Measurements from ENCODE around the gene EHBP1.
"Not testable (repeated sequence)": the region's sequence is repeated elsewhere in the genome, so short reads cannot be mapped to it uniquely, and the experiment has no call there.

The EHBP1 gene

GRCh38 chr2:62749111-62749510 is 43.6 kb downstream of the EHBP1 start:
- peaks cover 20% of the 10 kb centered on the region for H3K4me1 ChIP-seq (ENCODE audit: insufficient read depth, low read length)
- 100% methylated on average over 1 of the region's 1 CpG for WGBS
- not testable (repeated sequence) for H3K27ac ChIP-seq (ENCODE audit: low read depth, low read length); H3K36me3 ChIP-seq (ENCODE audit: insufficient read depth, low read length); H3K9me3 ChIP-seq (ENCODE audit: insufficient read depth, low read depth, low read length); H3K27me3 ChIP-seq (ENCODE audit: insufficient read depth, low read length); H3K4me3 ChIP-seq (ENCODE audit: low read length); H3K9ac ChIP-seq (ENCODE audit: low read depth, low read length)

GRCh38 chr2:62757029-62757428 is 51.5 kb downstream of the EHBP1 start:
- Histone ChIP-seq H3K27ac (ENCODE audit: low read depth, low read length) (no peak overlapping the region), H3K4me1 (ENCODE audit: insufficient read depth, low read length) (no peaks in the 10 kb centered on the region), H3K4me3 (ENCODE audit: low read length) (no peak overlapping the region), H3K9me3 (ENCODE audit: insufficient read depth, low read depth, low read length) (peaks cover 9% of the 10 kb centered on the region), H3K36me3 (ENCODE audit: insufficient read depth, low read length) (peaks cover 5% of the 10 kb centered on the region; the same call in 1 of the 2 replicates), H3K9ac (ENCODE audit: low read depth, low read length) (no peak overlapping the region), H3K27me3 (ENCODE audit: insufficient read depth, low read length) (no peaks in the 10 kb centered on the region)
- WGBS: 95% methylated on average over 2 of the region's 3 CpGs

- Histone ChIP-seq H3K27ac (ENCODE audit: low read depth, low read length) (no peak overlapping the region), H3K4me3 (ENCODE audit: low read length) (no peak overlapping the region), H3K9ac (ENCODE audit: low read depth, low read length) (no peak overlapping the region), H3K36me3 (ENCODE audit: insufficient read depth, low read length) (no peaks in the 10 kb centered on the region), H3K9me3 (ENCODE audit: insufficient read depth, low read depth, low read length) (peaks cover 4% of the 10 kb centered on the region), H3K4me1 (ENCODE audit: insufficient read depth, low read length) (no peaks in the 10 kb centered on the region), H3K27me3 (ENCODE audit: insufficient read depth, low read length) (no peaks in the 10 kb centered on the region)
- 89% methylated on average over 2 of the region's 2 CpGs for WGBS
These were observed 54.5 kb downstream of the EHBP1 start for GRCh38 chr2:62760026-62760425.

- Histone ChIP-seq H3K9ac (ENCODE audit: low read depth, low read length) (no peak overlapping the region), H3K27me3 (ENCODE audit: insufficient read depth, low read length) (no peaks in the 10 kb centered on the region), H3K4me1 (ENCODE audit: insufficient read depth, low read length) (no peaks in the 10 kb centered on the region), H3K27ac (ENCODE audit: low read depth, low read length) (no peak overlapping the region), H3K36me3 (ENCODE audit: insufficient read depth, low read length) (no peaks in the 10 kb centered on the region), H3K4me3 (ENCODE audit: low read length) (no peak overlapping the region), H3K9me3 (ENCODE audit: insufficient read depth, low read depth, low read length) (no peaks in the 10 kb centered on the region)
- WGBS: 100% methylated on average over 2 of the region's 2 CpGs
These were observed 55.0 kb downstream of the EHBP1 start for GRCh38 chr2:62760555-62760954.

- Histone ChIP-seq H3K4me3 (ENCODE audit: low read length) (no peak overlapping the region), H3K4me1 (ENCODE audit: insufficient read depth, low read length) (no peaks in the 10 kb centered on the region), H3K36me3 (ENCODE audit: insufficient read depth, low read length) (no peaks in the 10 kb centered on the region), H3K9me3 (ENCODE audit: insufficient read depth, low read depth, low read length) (no peaks in the 10 kb centered on the region), H3K27ac (ENCODE audit: low read depth, low read length) (no peak overlapping the region), H3K27me3 (ENCODE audit: insufficient read depth, low read length) (no peaks in the 10 kb centered on the region), H3K9ac (ENCODE audit: low read depth, low read length) (no peak overlapping the region)
- WGBS: 99% methylated on average over 3 of the region's 3 CpGs
These were observed 60.3 kb downstream of the EHBP1 start for GRCh38 chr2:62765619-62766376.

- no peaks in the 10 kb centered on the region for H3K9me3 ChIP-seq (ENCODE audit: insufficient read depth, low read depth, low read length)
- no peaks in the 10 kb centered on the region for H3K4me1 ChIP-seq (ENCODE audit: insufficient read depth, low read length)
- no peak overlapping the region for H3K4me3 ChIP-seq (ENCODE audit: low read length)
- no peak overlapping the region for H3K27ac ChIP-seq (ENCODE audit: low read depth, low read length)
- no peaks in the 10 kb centered on the region for H3K27me3 ChIP-seq (ENCODE audit: insufficient read depth, low read length)
- WGBS: 95% methylated on average over 3 of the region's 3 CpGs
- H3K9ac ChIP-seq (ENCODE audit: low read depth, low read length): no peak overlapping the region
- H3K36me3 ChIP-seq (ENCODE audit: insufficient read depth, low read length): no peaks in the 10 kb centered on the region
These were observed 63.1 kb downstream of the EHBP1 start for GRCh38 chr2:62768615-62769014.

- no peaks in the 10 kb centered on the region for H3K36me3 ChIP-seq (ENCODE audit: insufficient read depth, low read length)
- WGBS: 75% methylated on average over 4 of the region's 4 CpGs
- H3K9me3 ChIP-seq (ENCODE audit: insufficient read depth, low read depth, low read length): no peaks in the 10 kb centered on the region
- H3K4me3 ChIP-seq (ENCODE audit: low read length): no peak overlapping the region
- H3K27me3 ChIP-seq (ENCODE audit: insufficient read depth, low read length): no peaks in the 10 kb centered on the region
- no peaks in the 10 kb centered on the region for H3K4me1 ChIP-seq (ENCODE audit: insufficient read depth, low read length)
- no peak overlapping the region for H3K9ac ChIP-seq (ENCODE audit: low read depth, low read length)
- H3K27ac ChIP-seq (ENCODE audit: low read depth, low read length): no peak overlapping the region
These were observed 65.1 kb downstream of the EHBP1 start for GRCh38 chr2:62770629-62771028.

GRCh38 chr2:62774555-62775366 is 69.2 kb downstream of the EHBP1 start:
- whole genome bisulfite sequencing: 79% methylated on average over 3 of the region's 5 CpGs
- H3K4me3 ChIP-seq (ENCODE audit: low read length): no peak overlapping the region

GRCh38 chr2:62775367-62775668 is 69.8 kb downstream of the EHBP1 start:
- Histone ChIP-seq H3K27ac (ENCODE audit: low read depth, low read length) (no peak overlapping the region), H3K4me3 (ENCODE audit: low read length) (no peak overlapping the region), H3K4me1 (ENCODE audit: insufficient read depth, low read length) (0 out of 2 replicates have a peak, but pooled peaks cover 7% of the 10 kb centered on the region), H3K9ac (ENCODE audit: low read depth, low read length) (no peak overlapping the region), H3K27me3 (ENCODE audit: insufficient read depth, low read length) (no peaks in the 10 kb centered on the region), H3K36me3 (ENCODE audit: insufficient read depth, low read length) (no peaks in the 10 kb centered on the region), H3K9me3 (ENCODE audit: insufficient read depth, low read depth, low read length) (no peaks in the 10 kb centered on the region)
- 0% methylated on average over 1 of the region's 2 CpGs for WGBS

More at GRCh38 chr2:62774555-62775366, 69.2 kb downstream of the EHBP1 start:
- Histone ChIP-seq H3K9ac (ENCODE audit: low read depth, low read length) (no peak overlapping the region), H3K4me1 (ENCODE audit: insufficient read depth, low read length) (0 out of 2 replicates have a peak, but pooled peaks cover 7% of the 10 kb centered on the region), H3K9me3 (ENCODE audit: insufficient read depth, low read depth, low read length) (no peaks in the 10 kb centered on the region), H3K27me3 (ENCODE audit: insufficient read depth, low read length) (no peaks in the 10 kb centered on the region), H3K27ac (ENCODE audit: low read depth, low read length) (no peak overlapping the region), H3K36me3 (ENCODE audit: insufficient read depth, low read length) (no peaks in the 10 kb centered on the region)

- peaks cover 16% of the 10 kb centered on the region for H3K9me3 ChIP-seq (ENCODE audit: insufficient read depth, low read depth, low read length)
- H3K4me1 ChIP-seq (ENCODE audit: insufficient read depth, low read length): 0 out of 2 replicates have a peak, but pooled peaks cover 5% of the 10 kb centered on the region
These were observed 78.2 kb downstream of the EHBP1 start for GRCh38 chr2:62783679-62784078.

GRCh38 chr2:62784341-62784740 is 78.8 kb downstream of the EHBP1 start:
- Histone ChIP-seq H3K36me3 (ENCODE audit: insufficient read depth, low read length) (peaks cover 9% of the 10 kb centered on the region; the same call in 1 of the 2 replicates), H3K4me3 (ENCODE audit: low read length) (no peak overlapping the region), H3K4me1 (ENCODE audit: insufficient read depth, low read length) (no peaks in the 10 kb centered on the region), H3K9ac (ENCODE audit: low read depth, low read length) (no peak overlapping the region), H3K27ac (ENCODE audit: low read depth, low read length) (no peak overlapping the region), H3K27me3 (ENCODE audit: insufficient read depth, low read length) (no peaks in the 10 kb centered on the region), H3K9me3 (ENCODE audit: insufficient read depth, low read depth, low read length) (peaks cover 16% of the 10 kb centered on the region)
- WGBS: 45% methylated on average over 2 of the region's 2 CpGs

More at GRCh38 chr2:62783679-62784078, 78.2 kb downstream of the EHBP1 start:
- H3K9ac ChIP-seq (ENCODE audit: low read depth, low read length): no peak overlapping the region
- no peaks in the 10 kb centered on the region for H3K27me3 ChIP-seq (ENCODE audit: insufficient read depth, low read length)
- peaks cover 9% of the 10 kb centered on the region; the same call in 1 of the 2 replicates for H3K36me3 ChIP-seq (ENCODE audit: insufficient read depth, low read length)
- no peak overlapping the region for H3K4me3 ChIP-seq (ENCODE audit: low read length)
- H3K27ac ChIP-seq (ENCODE audit: low read depth, low read length): no peak overlapping the region
